Endodermal cell (in vitro differentiated cells): Measurements from ENCODE around the gene MAML2. TPM values are rescaled to one million over a fixed set of nuclear protein-coding genes. Genes with fewer than 3 reads are reported as not detected.

ENCODE experiments used
- DNase-seq: peaks from one replicate; pipeline ENCODE4 v3.0.0-alpha.2; 2017
- H3K27ac ChIP-seq: 2 replicates; pipeline ENCODE4 v1.5.1; 2013; ENCODE audit warnings: mild to moderate bottlenecking, low read depth, low read length, moderate library complexity
- H3K27me3 ChIP-seq: 2 replicates; pipeline ENCODE4 v1.6.1; 2013; ENCODE audit warnings: mild to moderate bottlenecking, low read length, moderate library complexity; ENCODE audit not compliant: insufficient read depth, control insufficient read depth, poor library complexity, severe bottlenecking
- H3K36me3 ChIP-seq: 2 replicates; pipeline ENCODE4 v1.7.0; 2013; ENCODE audit warnings: mild to moderate bottlenecking, low read length, moderate library complexity; ENCODE audit not compliant: control insufficient read depth, insufficient read depth
- H3K4me1 ChIP-seq: one replicate; pipeline ENCODE4 v1.7.0; 2013; ENCODE audit warnings: low read length; ENCODE audit not compliant: control insufficient read depth, insufficient read depth
- H3K4me3 ChIP-seq: 2 replicates; pipeline ENCODE4 v1.5.1; 2013; ENCODE audit warnings: mild to moderate bottlenecking, low read length, moderate library complexity
- H3K9ac ChIP-seq: 2 replicates; pipeline ENCODE4 v1.6.1; 2013; ENCODE audit warnings: mild to moderate bottlenecking, low read length, moderate library complexity; ENCODE audit not compliant: poor library complexity, severe bottlenecking; ENCODE audit errors: extremely low read depth
- H3K9me3 ChIP-seq: 2 replicates; pipeline ENCODE4 v1.6.1; 2013; ENCODE audit warnings: mild to moderate bottlenecking, low read length, moderate library complexity; ENCODE audit not compliant: control insufficient read depth
- H3K27ac Mint-ChIP-seq: 2 replicates; pipeline ENCODE4 v1.8.0; 2020; ENCODE audit warnings: mixed read lengths
- H3K27me3 Mint-ChIP-seq: 2 replicates; pipeline ENCODE4 v1.8.0; 2021; ENCODE audit warnings: mild to moderate bottlenecking, mixed read lengths; ENCODE audit not compliant: insufficient read depth
- H3K36me3 Mint-ChIP-seq: 2 replicates; pipeline ENCODE4 v1.8.0; 2020; ENCODE audit warnings: low read depth, mixed read lengths
- H3K4me1 Mint-ChIP-seq: 2 replicates; pipeline ENCODE4 v1.8.0; 2020; ENCODE audit warnings: mixed read lengths
- H3K4me3 Mint-ChIP-seq: 2 replicates; pipeline ENCODE4 v1.8.0; 2020; ENCODE audit warnings: mild to moderate bottlenecking, moderate library complexity, mixed read lengths
- H3K9me3 Mint-ChIP-seq: 2 replicates; pipeline ENCODE4 v1.8.0; 2020; ENCODE audit warnings: mild to moderate bottlenecking, mixed read lengths
- WGBS, 2 experiments: methylation state at CpG; one replicate each; pipeline versions ENCODE4 v1.1.5 to v1.1.7; 2013; ENCODE audit warnings: missing lambda C conversion rate in 2 of 2, mixed read lengths in 1 of 2; ENCODE audit not compliant: insufficient coverage in 1 of 2, insufficient read length in 1 of 2; 5-methylcytosine and 5-hydroxymethylcytosine counted together
- total RNA-seq, 2 donors: library from RNA; stranded (reverse); fragmentation: NEBNext Ultra II Directional in 1 of 2; extraction: Animal tissue kit (Norgen Biotek cat#: 25700) in 1 of 2; gene quantifications; 2 replicates in 1 of 2; 3 replicates in 1 of 2; pipeline ENCODE4 v1.2.1, GENCODE V29; 2021
- TF ChIP-seq, protein P1 (sequence below): fragments of 200-600 bp; sonication (generic); conservative IDR thresholded peaks from 2 replicates; pipeline ENCODE4 v1.5.0; 2021; ENCODE audit warnings: antibody characterized with exemption, mild to moderate bottlenecking

Gene MAML2
- total RNA-seq, 2 donors from 2014 or later, result 6.6 to 8.0 TPM

- no peaks in the 10 kb centered on the region for H3K9me3 Mint-ChIP-seq
- H3K4me3 Mint-ChIP-seq, result no peak overlapping the region
- WGBS, 2 experiments, result 56 to 89% methylated on average over 2 to 3 of the region's 3 CpGs
- peaks cover 12% of the 10 kb centered on the region for H3K4me1 ChIP-seq
- H3K9ac ChIP-seq, result no peak overlapping the region
- H3K36me3 ChIP-seq, result no peaks in the 10 kb centered on the region
- peak overlapping the region; percentile 79 for H3K27ac Mint-ChIP-seq
- TF ChIP-seq, protein P1, sequence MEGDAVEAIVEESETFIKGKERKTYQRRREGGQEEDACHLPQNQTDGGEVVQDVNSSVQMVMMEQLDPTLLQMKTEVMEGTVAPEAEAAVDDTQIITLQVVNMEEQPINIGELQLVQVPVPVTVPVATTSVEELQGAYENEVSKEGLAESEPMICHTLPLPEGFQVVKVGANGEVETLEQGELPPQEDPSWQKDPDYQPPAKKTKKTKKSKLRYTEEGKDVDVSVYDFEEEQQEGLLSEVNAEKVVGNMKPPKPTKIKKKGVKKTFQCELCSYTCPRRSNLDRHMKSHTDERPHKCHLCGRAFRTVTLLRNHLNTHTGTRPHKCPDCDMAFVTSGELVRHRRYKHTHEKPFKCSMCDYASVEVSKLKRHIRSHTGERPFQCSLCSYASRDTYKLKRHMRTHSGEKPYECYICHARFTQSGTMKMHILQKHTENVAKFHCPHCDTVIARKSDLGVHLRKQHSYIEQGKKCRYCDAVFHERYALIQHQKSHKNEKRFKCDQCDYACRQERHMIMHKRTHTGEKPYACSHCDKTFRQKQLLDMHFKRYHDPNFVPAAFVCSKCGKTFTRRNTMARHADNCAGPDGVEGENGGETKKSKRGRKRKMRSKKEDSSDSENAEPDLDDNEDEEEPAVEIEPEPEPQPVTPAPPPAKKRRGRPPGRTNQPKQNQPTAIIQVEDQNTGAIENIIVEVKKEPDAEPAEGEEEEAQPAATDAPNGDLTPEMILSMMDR, result no peak
- peaks cover 56% of the 10 kb centered on the region for H3K4me1 Mint-ChIP-seq
- peak overlapping the region; percentile 56 for H3K27ac ChIP-seq
- no peak overlapping the region for H3K4me3 ChIP-seq
- DNase-seq, result no peak
- H3K36me3 Mint-ChIP-seq, result no peaks in the 10 kb centered on the region
- H3K9me3 ChIP-seq, result no peaks in the 10 kb centered on the region
- H3K27me3 ChIP-seq, result no peaks in the 10 kb centered on the region
- H3K27me3 Mint-ChIP-seq, result no peaks in the 10 kb centered on the region
These were observed 186.6 kb downstream of the MAML2 start for GRCh38 chr11:96156379-96156722.

DNA sequence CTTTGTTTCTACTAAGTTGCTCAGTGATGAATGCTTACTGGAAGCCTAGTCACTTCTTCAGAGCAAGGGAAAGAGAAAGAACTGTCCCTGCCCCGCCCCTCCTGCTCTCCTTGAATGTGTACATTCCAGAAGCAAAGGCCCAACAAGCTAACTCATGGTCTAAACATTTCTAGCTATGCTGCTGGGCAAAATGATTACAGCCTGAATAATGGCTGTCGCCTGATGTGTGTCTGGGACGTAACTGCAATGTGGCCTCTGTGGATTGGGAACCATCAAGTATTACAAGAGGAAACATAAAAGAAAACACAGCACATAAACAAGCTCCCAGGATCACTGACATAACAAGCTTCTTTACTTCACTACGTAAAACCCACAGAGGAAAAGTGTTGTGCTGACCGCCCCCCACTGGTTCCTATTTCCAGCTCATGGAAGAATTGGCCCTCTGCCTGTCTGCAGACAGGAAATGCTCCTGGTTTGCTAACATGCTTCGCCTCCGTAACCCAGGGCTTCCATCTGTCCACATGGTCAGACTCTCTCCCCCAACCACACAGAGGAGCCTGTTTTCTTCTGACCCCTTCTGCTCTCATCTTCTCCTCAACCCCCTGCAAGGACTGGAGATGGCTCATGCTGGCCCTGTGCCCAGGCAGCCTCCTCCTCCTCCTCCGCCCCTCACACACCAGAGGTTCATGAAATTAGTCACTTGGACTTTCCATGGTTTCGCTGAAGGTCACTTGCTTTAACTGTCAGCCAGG, 187.2 kb downstream of the MAML2 start:
- Histone ChIP-seq H3K36me3 (no peaks in the 10 kb centered on the region), H3K27ac (peak overlapping the region; percentile 56), H3K4me1 (peaks cover 12% of the 10 kb centered on the region), H3K9ac (no peak overlapping the region), H3K9me3 (no peaks in the 10 kb centered on the region), H3K27me3 (no peaks in the 10 kb centered on the region), H3K4me3 (no peak overlapping the region)
- no peaks in the 10 kb centered on the region for H3K9me3 Mint-ChIP-seq
- TF ChIP-seq, protein P1, result peak; percentile 45
- peak overlapping the region; percentile 79 for H3K27ac Mint-ChIP-seq
- peaks cover 50% of the 10 kb centered on the region for H3K4me1 Mint-ChIP-seq
- no peak overlapping the region for H3K4me3 Mint-ChIP-seq
- no peaks in the 10 kb centered on the region for H3K27me3 Mint-ChIP-seq
- H3K36me3 Mint-ChIP-seq, result no peaks in the 10 kb centered on the region
- DNase-seq, result peak; percentile 81
- 91 to 100% methylated on average over 3 to 9 of the region's 9 CpGs for whole genome bisulfite sequencing, 2 experiments

GRCh38 chr11:96154802-96155520, 188.0 kb downstream of the MAML2 start:
- TF ChIP-seq, protein P1, result no peak
- Histone ChIP-seq H3K36me3 (no peaks in the 10 kb centered on the region), H3K4me1 (peaks cover 12% of the 10 kb centered on the region), H3K9ac (no peak overlapping the region), H3K9me3 (no peaks in the 10 kb centered on the region), H3K27ac (no peak overlapping the region), H3K27me3 (no peaks in the 10 kb centered on the region), H3K4me3 (no peak overlapping the region)
- DNase-seq, result no peak
- Mint-ChIP-seq H3K36me3 (no peaks in the 10 kb centered on the region), H3K4me1 (peaks cover 49% of the 10 kb centered on the region), H3K27ac (no peak overlapping the region), H3K27me3 (no peaks in the 10 kb centered on the region), H3K4me3 (no peak overlapping the region), H3K9me3 (no peaks in the 10 kb centered on the region)
- 85 to 89% methylated on average over 6 of the region's 7 CpGs for whole genome bisulfite sequencing, 2 experiments
